NCI-H2227 (cell line): ENCODE results near the gene C20orf141.
"Not testable (repeated sequence)": the region's sequence is repeated elsewhere in the genome, so short reads cannot be mapped to it uniquely, and the experiment has no call there.

Experiments used
- DNase-seq: peaks from one replicate; lab custom pipeline; 2025; ENCODE audit not compliant: unreplicated experiment; lab: John Stamatoyannopoulos, UW

Gene C20orf141

GRCh38 chr20:2799688-2800520, 14.9 kb upstream of the C20orf141 start:
- peak; percentile 61 for DNase-seq

- peak; percentile 74 for DNase-seq
Measured at GRCh38 chr20:2800521-2801285, 14.1 kb upstream of the C20orf141 start, which contains the start of gene CPXM1. Gene CPXM1, minus strand, starts transcription at chr20:2800627. Its CDS starts 55 bp downstream, at chr20:2800572.

- DNase-seq = no peak
Measured at GRCh38 chr20:2801286-2801728, 13.5 kb upstream of the C20orf141 start.

GRCh38 chr20:2804041-2804828, 10.6 kb upstream of the C20orf141 start:
- no peak for DNase-seq

- no peak for DNase-seq
Measured at GRCh38 chr20:2804852-2805688, 9.7 kb upstream of the C20orf141 start.

GRCh38 chr20:2805689-2806350, 9.0 kb upstream of the C20orf141 start:
- no peak for DNase-seq

GRCh38 chr20:2806351-2806701, 8.5 kb upstream of the C20orf141 start:
- DNase-seq = no peak

GRCh38 chr20:2807019-2807418, 7.8 kb upstream of the C20orf141 start:
- DNase-seq = no peak

GRCh38 chr20:2807929-2808328, 6.9 kb upstream of the C20orf141 start:
- DNase-seq = not testable (repeated sequence)

- no peak for DNase-seq
Measured at GRCh38 chr20:2809690-2810089, 5.1 kb upstream of the C20orf141 start.

GRCh38 chr20:2812189-2812588, 2.6 kb upstream of the C20orf141 start:
- no peak for DNase-seq

- no peak for DNase-seq
Measured at GRCh38 chr20:2814076-2814475, 711 bp upstream of the C20orf141 start.

GRCh38 chr20:2815242-2815900, 584 bp downstream of the C20orf141 start:
- DNase-seq = no peak

GRCh38 chr20:2816030-2816582, 1.3 kb downstream of the C20orf141 start, which contains the start of gene TMEM239:
Gene TMEM239, plus strand, starts transcription at chr20:2816364. Its CDS starts 191 bp downstream, at chr20:2816555.
- DNase-seq = no peak

- no peak for DNase-seq
Measured at GRCh38 chr20:2816583-2817340, 2.0 kb downstream of the C20orf141 start.

- no peak for DNase-seq
Measured at GRCh38 chr20:2817341-2817726, 2.5 kb downstream of the C20orf141 start.

GRCh38 chr20:2817891-2818595, 3.3 kb downstream of the C20orf141 start:
- no peak for DNase-seq
